ENCODE results near the gene INO80E.

DNA sequence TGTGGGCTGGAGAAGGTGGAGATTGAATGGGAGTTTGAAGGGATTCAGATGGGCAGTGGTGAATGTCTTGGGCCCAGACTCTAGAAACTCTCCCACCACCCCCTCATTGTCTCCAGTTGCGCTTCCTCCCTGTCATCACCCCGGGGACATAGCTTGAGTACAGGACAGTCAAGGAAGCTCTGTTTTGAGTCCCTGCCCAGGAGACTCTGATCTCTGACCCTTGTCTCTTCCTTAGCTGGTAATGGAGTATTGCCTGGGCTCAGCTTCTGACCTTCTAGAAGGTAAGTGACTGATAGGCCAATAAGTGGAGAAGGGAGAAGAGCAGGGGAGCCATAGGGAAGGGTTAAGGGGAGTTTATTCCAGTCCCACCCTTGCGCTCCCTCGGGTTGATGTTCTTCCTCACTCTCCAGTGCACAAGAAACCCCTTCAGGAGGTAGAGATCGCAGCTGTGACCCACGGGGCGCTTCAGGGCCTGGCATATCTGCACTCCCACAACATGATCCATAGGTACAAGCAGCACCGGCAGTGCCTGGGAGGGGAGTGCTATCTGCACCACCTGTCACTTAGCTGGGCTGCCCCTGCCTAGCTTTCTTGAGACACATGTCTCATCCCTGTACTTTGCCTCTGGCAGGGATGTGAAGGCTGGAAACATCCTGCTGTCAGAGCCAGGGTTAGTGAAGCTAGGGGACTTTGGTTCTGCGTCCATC, 17.3 kb upstream of the INO80E start:
- TF ChIP-seq, protein P1, sequence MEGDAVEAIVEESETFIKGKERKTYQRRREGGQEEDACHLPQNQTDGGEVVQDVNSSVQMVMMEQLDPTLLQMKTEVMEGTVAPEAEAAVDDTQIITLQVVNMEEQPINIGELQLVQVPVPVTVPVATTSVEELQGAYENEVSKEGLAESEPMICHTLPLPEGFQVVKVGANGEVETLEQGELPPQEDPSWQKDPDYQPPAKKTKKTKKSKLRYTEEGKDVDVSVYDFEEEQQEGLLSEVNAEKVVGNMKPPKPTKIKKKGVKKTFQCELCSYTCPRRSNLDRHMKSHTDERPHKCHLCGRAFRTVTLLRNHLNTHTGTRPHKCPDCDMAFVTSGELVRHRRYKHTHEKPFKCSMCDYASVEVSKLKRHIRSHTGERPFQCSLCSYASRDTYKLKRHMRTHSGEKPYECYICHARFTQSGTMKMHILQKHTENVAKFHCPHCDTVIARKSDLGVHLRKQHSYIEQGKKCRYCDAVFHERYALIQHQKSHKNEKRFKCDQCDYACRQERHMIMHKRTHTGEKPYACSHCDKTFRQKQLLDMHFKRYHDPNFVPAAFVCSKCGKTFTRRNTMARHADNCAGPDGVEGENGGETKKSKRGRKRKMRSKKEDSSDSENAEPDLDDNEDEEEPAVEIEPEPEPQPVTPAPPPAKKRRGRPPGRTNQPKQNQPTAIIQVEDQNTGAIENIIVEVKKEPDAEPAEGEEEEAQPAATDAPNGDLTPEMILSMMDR (IDR thresholded peaks at IDR 0.05): no peak
- no peak for TF ChIP-seq POLR2A (IDR thresholded peaks at IDR 0.05)
